ENCODE measurements around the gene TOP1.

TOP1 gene

DNA sequence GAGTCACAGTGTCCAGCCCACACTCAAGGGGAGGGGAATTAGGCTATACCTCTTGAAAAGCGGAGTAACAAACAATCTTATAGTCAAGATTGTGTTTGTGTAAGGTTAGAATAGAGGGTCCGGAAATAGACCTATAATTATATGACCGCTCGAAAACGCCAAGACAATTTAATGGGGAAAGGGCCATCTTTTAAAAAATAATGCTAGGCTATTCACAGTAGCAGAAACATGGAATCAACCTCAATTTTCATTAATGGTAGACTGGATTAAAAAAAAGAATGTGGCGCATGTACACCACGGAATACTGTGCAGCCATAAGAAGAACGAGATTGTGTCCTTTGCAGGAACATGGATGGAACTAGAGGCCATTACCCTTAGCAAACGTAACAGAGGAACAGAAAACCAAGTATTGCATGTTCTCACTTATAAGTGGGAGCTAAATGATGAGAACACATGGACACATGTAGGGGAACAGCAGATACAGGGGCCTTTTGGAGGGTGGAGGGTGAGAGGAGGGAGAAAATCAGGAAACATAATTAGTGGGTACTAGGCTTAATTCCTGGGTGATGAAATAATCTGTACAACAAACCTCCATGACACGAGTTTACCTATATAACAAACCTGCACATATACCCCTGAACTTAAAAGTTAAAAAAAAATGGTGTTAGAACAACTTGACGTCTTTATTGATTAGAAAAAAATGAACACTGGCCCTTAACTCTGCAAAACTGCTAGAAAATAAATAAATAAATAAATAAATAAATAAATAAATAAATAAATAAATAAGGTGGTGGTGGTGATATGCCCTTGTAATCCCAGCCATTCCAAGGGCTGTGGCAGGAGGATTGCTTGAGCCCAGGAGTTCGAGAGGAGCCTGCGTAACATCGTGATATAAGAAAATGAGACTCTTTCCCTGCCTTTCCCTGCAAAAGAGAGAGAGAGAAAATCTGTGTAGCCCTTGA lies 30.3 kb downstream of the TOP1 start:
- no peak for DNase-seq

- no peak for DNase-seq
These were observed 32.5 kb downstream of the TOP1 start for GRCh38 chr20:41061155-41061554.

GRCh38 chr20:41063442-41063841 lies 34.8 kb downstream of the TOP1 start:
- DNase-seq = no peak

- DNase-seq = no peak
These were observed 35.8 kb downstream of the TOP1 start for GRCh38 chr20:41064377-41064776.

GRCh38 chr20:41065716-41066115 lies 37.1 kb downstream of the TOP1 start:
- DNase-seq = no peak

- no peak for DNase-seq
These were observed 40.2 kb downstream of the TOP1 start for GRCh38 chr20:41068806-41069205.

GRCh38 chr20:41072190-41072863 lies 43.7 kb downstream of the TOP1 start:
- DNase-seq = peak; percentile 84

GRCh38 chr20:41072915-41073314 lies 44.3 kb downstream of the TOP1 start:
- no peak for DNase-seq

DNA sequence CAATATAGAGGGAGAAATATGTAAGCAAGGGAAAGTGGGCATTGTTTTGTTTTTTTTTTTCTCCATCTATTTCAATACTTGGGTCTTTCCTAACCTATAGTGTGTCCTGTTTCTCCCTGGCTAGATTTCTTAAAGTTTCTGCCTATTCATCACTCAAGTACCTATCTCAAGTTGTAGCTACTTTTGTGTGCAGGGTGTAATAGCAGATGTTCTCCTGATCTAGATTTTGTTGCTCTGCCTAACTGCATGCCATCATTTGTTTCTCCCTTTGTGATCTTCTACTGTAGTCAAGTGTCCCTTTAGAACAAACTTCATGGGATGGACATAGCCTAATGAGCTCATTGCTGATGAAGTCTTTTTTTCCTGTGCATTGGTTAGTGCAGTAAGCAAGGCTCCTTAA lies 45.8 kb downstream of the TOP1 start:
- DNase-seq = no peak

DNA sequence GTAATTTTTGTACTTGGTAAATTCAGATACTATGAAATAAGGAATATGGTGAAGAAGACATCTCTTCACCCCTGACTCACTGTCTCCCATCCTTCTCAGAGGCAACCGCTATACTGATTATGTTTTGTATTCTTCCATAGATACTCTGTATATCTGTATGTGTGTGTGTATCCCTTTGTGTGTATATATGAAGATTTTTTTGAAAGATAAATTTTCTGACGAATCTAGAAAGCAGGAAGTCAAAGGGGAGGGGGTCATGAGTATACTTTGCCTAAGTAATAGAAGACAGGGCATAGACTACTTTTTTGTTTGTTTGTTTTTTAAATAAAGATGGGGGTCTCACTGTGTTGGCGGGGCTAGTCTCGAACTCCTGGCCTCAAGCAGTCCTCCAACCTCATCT lies 48.2 kb downstream of the TOP1 start:
- no peak for DNase-seq

DNA sequence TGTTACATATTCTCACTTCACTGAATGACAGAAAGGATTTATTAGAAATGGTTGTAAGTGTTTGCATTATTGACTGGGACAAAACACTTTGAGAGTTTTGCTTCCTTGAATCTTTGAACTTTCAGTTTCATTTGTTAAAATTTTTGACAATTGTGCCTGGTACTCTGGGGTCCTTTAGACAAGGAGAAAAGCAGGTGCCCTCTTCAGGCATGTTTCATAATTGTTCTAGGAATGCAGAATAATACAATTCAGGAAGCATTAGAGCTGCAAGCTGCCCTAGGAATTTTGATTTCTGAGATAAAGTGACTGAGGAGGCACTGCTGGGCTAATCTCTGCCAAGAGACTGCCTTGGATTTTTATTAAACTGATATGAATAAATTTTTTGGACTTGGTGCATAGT lies 49.7 kb downstream of the TOP1 start:
- peak; percentile 74 for DNase-seq

- DNase-seq = no peak
These were observed 50.4 kb downstream of the TOP1 start for GRCh38 chr20:41079066-41079465.

DNA sequence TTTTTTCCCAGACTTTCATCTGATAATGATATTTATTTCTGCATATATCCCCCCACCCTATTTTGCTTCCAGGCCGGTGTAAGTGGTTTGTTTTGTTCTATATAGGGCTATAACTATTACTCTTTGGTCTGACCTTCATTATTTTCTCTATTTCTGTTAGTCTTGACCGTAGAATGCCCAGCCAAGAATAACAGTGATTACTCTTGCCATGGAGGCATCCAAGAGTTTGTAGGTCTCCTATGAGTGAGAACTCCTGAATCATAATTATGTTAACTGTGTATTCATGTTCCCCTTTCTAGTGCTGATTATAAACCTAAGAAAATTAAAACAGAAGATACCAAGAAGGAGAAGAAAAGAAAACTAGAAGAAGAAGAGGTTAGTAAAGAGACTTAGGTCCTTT lies 52.2 kb downstream of the TOP1 start:
- DNase-seq = no peak

- no peak for DNase-seq
These were observed 52.7 kb downstream of the TOP1 start for GRCh38 chr20:41081276-41081814.

GRCh38 chr20:41082306-41082705 lies 53.7 kb downstream of the TOP1 start:
- DNase-seq = no peak

DNA sequence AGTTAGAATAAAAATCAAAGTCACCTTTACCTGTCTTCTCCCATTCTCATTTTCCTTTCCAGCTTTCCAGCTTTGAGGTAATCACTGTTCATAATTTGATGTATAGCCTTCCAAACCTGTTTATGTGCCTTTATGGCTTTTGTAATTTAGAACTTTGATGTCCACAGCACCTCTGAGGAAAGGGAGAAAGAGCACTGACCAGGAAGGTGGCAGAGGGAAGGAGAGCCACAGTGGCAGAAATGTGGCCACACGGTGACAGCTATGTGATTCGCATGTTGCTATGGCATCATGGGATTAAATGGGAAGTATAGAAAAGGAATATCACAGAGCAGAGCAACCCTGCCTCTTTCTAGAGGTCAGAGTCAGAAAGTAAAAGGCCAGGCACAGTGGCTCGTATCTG lies 57.0 kb downstream of the TOP1 start:
- no peak for DNase-seq

DNA sequence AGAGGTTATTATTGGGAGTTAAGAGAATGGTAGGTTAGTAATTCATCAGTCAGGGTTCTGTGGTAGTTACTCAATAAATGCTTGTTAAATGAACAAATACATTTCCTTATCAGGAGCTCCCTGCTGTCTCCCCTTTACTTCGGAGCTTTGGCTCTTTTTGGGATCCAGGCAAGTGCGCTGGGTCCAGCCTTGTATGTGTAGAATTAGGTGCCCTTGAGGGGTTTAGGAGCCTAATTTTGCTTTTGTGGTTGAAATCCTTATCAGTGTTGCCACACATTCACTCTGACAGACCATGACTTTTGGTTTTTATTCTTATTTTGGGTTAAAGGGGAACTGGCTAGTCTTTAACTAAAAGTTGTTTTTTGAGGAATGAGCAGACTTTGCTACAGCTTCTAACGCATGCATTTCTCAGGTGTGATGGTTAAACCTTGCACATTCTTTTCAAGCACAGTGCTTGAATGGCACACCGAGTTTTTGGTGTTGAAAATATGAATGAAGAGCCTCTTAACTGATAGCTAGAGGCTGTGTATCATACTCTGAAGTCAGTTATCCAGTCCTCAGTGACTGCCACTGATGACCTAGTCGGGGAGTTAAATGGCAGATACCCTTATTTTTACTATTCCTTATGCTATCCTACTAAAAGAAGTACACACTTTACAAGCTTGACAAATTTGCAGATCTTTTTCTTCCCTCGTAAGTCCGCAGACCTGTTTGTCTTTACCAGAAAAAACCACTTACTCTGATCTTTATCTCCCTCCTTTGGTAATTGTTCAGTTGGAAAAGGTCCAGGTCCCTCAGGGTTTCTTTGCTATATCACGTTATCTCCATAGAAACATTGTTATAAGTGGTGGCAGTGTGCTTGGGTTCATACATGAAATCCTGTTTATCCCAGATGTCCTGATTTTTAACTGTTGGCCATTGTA lies 58.0 kb downstream of the TOP1 start:
- no peak for DNase-seq

GRCh38 chr20:41087325-41087685 lies 58.7 kb downstream of the TOP1 start:
- no peak for DNase-seq

DNA sequence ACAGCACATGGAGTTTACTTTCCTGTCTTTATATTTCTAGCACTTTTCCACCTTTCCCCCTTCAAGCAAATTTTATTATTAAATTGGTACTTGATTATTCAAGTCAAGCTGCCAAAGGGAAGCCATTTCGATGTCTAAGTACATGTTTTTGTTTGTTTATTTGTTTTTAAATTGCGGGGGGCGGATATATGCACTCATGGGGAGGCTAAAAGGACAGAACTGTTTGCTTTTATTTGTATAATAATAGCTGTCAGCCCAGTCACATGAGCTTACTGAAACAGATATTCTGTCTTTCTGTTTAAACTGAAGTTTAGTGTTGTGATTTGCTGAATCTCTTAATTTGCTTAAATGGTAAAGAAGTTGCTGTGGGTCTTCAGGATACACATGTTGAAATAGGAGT lies 59.2 kb downstream of the TOP1 start:
- DNase-seq = no peak

GRCh38 chr20:41089555-41089954 lies 60.9 kb downstream of the TOP1 start:
- no peak for DNase-seq

- DNase-seq = no peak
These were observed 63.3 kb downstream of the TOP1 start for GRCh38 chr20:41091927-41092326.

DNA sequence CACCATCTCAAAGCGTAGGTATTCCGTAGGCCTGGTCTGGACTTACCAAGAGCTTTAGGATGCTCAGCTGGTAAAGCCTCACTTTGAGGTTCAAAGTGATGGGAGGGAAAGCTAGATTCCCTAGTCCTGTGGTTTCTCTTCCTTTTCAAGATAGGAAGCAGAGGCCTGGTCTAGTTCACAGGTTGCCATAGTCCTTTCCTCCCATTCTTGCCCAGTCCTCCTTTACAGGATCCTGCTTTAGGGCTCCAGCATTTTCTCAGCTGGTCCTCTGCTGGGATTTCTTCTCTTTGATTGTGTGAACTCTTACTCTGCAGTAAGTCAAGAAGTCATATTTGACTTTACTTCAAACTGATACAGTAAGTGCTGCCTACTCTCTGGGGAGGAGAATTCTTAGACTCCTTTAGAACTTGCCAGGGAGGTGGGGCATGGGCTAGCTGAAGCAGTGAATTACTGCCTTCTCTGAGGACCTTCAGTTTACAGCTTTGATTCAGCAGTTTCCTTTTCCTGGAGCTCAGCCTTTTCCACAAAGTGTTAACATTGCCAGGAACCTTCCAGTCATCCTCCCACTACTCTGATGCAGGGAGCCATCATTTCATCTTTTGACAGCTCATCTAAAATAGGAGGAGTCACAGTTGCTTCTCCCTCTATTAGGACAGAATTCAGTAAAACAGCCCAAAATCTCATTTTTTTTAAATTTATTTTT lies 65.9 kb downstream of the TOP1 start:
- no peak for DNase-seq

Measured in fibroblast of skin of back (primary cell).